ENCODE results near the gene RAP1GAP2.
"Not testable (repeated sequence)": the region's sequence is repeated elsewhere in the genome, so short reads cannot be mapped to it uniquely, and the experiment has no call there.

The RAP1GAP2 gene

DNA sequence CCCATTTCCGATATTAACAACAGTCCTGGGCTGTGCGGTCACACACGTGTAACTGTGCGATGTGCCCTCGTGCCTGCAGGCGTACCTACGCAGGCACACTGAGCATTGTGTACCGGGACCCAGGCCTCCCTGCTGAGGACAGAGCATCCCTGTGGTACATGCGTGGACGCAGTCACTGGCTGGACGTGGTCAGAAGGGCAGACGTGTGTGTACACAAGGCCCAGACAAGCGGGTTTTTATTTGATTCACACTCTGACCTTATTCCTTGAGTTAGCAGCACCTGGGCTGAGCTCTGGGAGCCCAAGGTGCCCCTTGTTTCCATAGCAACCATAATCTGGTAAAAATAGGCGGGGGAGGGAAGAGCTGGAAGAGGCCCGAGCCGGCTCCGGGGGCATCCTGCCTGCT is 19.5 kb downstream of the RAP1GAP2 start:
- no peak for DNase-seq

DNA sequence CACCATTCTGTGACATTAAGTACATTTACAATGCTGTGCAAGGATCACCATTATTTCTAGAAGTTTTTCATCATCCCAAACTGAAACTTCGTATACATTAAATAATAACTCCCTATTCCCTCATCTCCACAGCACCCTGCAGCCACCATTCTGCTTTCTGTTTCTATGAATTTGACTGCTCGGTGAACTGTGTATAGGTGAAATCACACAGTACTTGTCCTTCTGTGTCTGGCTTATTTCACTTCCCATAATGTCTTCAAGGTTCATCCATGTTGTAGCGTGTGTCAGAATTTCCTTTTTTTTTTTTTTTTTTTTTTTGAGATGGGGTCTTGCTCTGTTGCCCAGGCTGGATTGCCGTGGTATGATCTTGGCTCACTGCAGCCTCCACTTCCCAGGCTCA is 20.4 kb downstream of the RAP1GAP2 start:
- DNase-seq, result no peak

DNA sequence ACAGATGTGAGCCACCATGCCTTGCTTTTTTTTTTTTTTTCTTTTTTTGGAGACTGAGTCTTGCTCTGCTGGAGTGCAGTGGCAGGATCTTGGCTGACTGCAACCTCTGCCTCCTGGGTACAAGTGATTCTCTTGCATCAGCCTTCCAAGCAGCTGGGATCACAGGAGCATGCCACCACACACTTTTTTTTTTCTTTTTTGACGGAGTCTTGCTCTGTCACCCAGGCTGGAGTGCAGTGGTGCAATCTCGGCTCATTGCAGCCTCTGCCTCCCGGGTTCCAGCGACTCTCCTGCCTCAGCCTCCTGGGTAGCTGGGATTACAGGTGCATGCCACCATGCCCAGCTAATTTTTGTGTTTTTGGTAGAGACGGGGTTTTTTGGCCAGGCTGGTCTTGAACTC is 23.1 kb downstream of the RAP1GAP2 start:
- not testable (repeated sequence) for DNase-seq

DNA sequence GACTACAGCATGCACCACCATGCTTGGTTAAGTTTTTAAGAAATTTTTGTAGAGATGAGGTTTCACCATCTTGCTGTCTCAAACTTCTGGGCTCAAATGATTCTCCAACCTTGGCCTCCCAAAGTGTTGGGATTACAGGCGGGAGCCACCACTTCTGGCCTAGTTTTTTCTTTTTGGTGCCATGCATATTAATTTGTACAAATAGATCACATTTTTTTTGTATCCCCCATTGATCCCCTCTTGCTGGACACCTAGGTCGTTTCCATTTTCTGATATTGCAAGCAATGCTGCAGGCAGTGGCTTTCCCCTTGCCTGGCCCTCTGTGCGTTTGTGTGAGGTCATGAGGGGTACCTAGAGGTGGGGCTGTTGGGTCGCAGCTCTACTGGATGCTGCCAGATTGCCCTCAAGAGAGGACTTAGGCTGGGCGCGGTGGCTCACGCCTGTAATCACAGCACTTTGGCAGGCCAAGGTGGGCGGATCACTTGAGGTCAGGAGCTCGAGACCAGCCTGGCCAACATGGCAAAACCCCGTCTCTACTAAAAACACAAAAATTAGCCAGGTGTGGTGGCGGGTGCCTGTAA is 23.8 kb downstream of the RAP1GAP2 start:
- no peak for DNase-seq

DNA sequence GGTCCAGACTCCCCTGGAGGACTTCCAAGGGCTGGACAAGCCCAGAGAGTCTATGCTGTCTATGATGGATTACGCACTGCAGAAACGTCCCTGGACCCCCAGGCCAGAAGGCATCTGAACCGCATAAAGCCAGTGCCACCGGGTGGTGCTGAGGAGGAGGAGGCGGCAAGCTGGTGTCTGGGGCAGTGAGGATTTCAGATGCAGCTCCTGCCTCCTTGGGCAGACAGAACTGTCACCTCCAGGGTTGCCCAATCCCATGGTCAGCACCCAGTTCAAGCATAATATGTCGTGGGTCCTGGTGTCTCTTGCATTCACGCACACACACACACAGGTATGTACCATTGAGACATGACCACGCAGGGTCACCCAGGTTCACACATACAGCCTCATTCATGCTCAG is 25.6 kb downstream of the RAP1GAP2 start:
- no peak for DNase-seq

DNA sequence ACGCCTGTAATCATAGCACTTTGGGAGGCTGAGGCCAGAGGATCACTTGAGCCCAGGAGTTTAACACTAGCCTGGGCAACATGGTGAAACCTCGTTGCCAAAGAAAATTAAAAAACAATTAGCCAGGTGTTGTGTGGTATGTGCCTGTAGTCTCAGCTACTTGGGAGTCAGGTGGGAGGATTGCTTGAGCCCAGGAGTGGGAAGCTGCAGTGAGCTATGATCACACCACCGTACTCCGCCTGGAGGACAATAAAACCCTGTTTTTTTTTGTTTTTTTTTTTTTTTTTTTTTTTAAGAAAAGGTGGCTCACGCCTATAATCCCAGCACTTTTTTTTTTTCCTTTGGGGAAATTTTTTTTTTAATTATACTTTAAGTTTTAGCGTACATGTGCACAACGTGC is 26.1 kb downstream of the RAP1GAP2 start:
- DNase-seq, result no peak

DNA sequence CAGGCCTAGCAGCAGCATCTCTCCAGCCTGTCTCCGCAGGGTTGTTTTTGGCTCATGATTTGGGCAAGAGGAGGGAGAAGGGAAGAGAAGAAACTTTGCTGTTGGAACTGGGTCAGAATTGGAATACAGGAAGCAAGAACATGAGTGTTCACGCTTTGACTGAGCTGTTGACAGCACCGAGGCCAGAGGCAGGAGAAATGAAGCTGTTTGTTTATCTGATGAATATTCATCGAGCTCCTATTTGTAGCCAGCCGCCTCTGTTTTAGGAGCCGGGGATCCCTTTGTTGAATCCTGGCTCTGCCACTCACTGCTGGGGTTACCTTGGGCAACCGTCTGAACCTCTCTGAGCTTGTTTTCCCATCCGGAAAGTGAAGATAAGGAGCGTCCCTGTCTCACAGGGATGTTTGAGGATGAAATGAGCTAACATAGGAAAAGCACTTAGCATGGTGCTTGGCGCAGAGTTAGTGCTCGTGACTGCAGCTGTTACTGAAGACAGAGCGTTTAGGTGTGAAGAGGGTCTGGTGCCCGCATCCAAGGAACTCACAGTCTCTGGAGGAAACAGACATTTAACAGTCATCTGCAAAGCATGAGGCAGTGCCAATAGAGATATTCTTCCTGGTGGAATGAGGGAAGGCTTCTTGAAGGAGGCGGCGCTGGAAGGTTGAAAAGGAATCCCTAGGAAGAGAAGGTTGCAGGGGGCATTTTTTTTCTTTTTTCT is 29.2 kb downstream of the RAP1GAP2 start:
- DNase-seq, result no peak

DNA sequence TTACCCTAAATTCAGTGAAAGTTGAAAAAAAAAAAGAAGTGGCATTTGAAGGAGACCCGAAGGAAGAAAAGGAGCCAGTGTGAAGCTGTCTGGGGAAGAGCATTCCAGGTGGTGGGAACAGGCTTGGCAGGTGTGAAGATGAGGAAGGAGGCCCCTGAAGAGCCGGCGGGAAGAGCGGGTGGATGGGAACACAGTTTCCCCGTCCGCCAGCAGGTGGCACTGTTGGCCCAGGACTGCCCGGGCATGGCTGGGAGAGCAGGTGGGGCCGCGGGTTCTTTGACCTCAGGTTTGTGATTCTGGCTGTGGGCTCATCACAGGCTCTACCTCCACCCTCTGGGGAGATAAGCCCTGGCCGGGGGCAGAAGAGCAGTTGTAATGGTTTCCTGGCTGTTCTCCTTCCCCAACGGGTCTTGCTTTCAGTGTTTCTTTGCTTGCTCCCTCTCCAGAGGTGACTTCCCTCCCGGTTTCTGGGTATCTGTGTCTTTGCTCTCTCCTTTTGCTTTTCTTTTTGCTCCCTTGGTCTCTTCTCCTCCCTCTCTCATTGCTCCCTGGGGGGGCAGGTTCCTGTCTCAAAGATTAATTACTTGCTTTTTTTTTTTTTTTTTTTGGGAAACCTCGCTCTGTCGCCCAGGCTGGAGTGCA is 32.3 kb downstream of the RAP1GAP2 start:
- DNase-seq, result peak; percentile 63

DNA sequence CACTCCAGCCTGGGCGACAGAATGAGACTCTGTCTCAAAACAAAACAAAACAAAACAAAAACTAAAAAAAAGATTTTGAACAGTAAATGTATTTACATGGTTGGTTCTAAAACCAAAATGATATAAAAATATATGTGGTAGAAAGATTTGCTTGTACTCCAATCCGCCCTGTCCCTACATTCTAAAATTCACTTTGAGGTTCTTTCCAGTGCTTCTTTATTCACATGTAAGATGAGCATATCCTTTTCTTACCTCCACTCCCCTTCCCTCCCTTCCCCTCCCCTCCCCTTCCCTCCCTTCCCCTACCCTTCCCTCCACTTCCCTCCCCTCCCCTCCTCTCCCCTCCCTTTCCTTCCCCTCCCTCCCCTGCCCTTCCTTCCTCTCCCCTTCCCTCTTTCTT is 34.4 kb downstream of the RAP1GAP2 start:
- no peak for DNase-seq

DNA sequence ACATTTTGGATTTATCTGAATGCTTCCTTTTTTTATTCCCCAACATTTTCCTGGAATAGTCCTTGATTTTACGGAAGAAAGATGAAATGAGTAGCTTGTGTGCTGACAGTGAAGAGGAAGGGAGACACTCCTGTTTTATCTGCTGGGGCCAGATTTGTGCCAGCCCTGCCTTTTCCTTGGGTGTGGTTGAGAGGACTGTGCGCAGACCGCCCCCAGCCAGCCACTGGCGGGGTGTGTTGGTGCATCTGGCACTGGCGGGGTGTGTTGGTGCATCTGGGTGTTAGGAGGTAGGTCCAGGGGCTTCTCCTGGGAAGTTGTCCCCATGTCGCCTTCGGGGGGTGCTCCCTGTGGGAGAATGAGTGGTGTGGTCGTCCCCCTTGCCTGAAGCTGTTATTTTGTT is 39.5 kb downstream of the RAP1GAP2 start:
- peak; percentile 91 for DNase-seq

DNA sequence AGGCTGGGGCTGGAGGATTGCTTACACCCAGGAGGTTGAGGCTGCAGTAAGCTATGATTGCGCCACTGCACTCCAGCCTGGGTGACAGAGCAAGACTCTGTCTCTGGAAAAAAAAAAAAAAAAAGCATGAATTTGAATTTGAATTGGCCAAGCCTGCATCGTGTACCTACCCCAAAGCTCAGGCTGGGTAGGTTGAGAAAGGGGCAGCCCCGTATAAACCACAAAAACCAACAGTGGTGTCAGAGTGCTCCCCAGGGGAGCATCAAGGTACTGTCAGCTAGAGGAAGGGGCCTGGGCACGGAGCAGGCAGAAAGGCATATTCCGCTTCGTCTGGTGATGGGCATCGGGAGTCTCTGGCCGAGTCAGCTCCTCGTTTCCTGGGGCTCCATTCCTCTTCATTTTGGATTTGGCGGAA is 40.9 kb downstream of the RAP1GAP2 start:
- DNase-seq, result no peak

DNA sequence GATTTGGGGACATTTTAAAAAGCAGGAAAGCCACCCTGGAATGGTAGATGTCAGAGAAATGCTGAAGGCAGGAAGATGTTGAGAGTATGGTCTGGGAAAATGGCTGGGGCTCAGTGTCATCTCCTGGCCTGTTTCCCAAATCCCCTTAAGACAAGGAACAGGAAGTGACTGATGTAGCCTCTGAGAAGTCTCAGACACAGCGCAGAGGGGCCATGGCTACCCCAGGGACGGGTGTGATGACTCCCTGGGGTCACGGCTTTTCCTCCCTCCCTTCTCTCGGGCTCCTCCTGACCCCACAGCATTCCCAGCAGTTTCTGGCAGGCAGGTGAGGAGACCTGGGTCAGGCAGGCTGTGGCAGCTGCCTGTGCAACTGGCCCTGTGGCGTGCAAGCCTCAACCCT is 45.4 kb downstream of the RAP1GAP2 start:
- DNase-seq, result no peak

DNA sequence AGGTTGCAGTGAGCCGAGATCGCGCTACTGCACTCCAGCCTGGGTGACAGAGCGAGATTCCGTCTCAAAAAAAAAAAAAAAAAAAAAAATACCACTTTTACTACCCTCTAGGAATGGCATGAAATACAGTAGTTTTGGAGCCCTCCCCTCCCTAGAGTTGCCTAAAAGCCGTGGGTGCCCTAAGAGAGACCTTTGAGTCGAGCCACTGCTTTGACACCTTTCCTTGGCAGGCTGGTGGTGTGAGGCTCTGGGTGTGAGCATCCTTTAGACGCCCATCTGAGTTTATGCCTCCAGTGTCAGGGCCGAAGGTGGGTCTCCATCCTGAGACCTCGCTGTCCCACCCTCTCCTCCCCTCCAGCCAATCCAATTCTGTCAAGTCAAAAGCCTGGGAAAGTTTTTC is 46.2 kb downstream of the RAP1GAP2 start:
- DNase-seq, result no peak

DNA sequence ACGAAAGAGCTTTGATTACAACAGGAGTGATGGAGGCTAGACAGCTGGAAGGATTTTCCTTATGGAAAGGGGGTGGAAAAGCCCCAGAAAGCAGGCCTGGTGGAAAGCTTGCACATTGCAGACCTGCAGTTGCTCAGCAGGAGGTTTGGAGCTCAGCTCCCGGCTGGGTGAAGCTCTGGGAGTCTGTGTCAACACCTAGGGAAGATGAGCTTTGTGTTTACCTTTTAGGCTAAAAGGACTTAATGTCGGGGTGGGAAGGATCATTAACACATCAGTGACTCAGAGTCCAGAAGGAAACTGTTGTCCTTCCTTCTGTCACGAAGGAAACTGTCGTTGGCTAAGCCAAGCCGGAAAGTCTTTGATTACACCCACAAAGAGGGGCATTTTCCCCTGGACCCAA is 48.2 kb downstream of the RAP1GAP2 start:
- DNase-seq, result no peak

DNA sequence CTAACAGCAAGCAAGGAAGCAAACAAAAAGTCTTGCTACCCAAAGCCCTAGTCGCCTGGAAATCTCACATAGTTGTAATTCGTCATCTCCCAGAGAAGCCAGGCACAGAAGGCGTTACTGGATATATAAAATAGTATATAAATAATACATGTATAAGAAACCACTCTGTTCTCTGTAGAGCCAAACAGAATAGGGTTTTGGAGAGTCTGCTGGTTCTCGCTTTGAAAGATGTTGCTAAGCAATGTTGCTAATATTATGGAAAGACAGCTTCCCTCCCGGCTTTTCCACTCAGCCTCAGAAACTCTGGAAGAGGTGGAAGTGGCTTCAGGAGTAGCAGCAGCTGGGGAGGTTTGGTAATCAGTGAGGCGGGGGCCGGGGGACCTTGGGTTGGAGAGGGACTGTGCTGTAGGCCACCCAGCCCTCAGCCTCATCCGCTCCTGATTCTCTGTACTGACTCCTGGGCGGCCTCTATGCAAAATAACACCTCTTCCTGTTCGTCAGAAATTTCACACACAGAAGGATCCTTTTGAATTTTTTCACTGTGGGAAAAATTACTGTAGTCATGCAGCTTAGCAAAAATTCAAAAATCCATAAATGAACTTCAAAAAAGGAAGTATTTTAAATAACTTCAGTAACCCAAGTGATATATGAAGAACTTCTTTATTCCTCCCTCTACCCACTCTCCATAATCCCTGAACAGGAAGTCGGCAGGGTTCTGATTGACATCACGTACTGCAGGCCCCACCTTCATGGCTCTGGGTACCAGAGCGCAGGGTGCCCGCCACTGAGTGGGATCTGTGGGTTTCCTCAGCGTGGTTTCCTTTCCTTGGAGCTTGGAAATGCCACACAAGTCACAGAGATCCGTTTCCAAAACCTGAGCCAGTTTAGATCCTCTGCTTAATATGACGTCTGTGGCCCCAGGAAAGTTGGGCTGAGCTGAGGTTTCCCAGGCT is 51.4 kb downstream of the RAP1GAP2 start:
- no peak for DNase-seq

DNA sequence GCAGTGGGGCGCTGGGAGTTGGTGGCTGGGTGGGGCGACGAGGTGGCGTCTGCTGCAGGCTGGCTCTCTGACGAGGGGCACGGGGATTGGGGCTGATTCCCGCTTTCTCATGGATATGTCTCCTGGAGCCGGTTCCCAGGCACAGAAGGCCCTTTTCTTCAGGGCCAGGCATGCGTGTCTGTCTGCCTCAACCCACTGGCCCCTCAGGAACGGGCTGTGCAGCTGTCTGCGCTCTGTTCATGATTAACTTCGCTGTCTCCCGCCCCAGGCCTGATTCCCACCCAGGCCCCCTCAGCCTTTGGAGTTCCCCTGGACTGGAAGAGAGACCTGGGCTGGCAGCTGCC is 53.1 kb downstream of the RAP1GAP2 start:
- DNase-seq, result no peak

DNA sequence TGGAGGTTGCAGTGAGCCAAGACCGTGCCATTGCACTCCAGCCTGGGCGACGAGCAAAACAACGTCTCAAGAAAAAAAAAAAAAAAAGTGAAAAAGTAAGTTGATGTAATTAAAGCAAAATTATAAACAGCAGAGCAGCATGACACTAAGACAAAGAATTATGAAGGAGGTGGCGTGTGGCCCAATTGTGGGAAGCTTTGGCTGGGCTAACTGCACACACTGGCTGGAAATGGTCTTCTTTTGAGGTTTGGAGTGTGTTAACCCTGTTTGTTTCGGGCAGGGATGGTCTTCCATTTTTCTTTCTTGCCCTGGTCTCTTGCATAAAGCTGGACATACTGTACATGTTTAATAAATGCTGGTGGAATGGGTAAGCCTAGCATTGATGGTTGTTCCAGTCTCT is 54.8 kb downstream of the RAP1GAP2 start:
- DNase-seq, result no peak

DNA sequence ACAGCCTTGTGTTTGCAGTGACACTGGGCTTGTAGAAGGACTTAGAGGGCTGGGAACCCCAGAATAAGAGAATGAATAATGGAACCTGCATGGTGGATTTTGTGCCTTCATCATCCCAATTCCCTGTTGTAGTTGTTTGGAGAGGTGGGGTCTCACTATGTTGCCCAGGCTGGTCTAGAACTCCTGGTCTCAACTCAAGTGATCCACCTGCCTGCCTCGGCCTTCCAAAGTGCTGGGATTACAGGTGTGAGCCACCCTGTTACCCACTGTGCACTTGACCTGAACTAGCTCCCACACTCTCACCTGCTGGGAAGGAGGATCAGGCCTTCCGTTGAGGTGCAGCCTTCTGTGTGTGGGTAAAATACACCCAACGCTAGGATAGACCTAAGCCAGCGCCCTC is 55.4 kb downstream of the RAP1GAP2 start:
- no peak for DNase-seq

DNA sequence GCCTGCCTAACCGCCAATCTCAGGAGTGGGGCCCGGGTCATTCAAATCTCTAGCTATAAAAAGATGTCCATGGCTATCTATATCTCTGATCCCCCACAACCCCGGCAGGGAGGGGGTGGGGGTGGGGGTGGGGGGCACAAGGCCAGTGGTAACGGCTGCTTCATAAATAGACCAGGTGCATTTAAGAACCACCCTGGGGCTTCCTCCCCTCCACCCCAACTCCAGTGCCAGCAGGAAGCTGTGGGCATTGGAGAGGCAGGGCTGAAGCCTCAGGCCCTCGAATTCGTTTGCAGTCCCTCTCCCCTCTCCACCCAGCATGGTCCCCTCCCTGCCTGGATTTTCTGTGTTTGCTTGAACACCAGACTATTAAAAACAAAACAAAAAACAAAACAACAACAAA is 56.0 kb downstream of the RAP1GAP2 start:
- DNase-seq, result no peak

DNA sequence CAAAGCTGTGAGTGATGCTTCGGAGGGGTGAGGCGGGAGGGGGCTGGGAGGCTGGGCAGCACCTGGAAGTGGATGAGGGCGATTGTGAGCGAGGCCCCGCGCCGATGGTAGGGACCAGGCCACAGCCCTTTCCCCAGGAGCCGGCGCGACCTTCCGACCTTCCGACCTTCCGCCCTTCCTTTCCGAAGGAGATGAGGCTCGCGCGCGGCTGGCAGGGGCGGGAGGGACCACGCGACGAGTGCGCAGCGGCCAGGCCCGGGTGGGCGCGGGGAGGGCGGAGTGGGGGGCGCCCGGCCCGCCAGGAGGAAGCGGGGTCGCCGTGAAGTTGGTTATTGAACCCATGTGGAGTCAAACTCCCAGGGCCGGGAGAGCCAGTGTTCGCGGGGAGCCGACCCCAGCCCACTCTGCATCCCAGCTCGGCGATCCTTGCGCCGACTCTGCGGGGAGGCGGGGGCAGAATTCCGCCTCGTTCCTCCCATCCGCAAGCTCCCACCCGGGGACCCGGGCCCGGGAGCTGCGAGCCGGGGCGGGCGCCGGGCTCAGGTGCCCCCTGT is 56.6 kb downstream of the RAP1GAP2 start:
- no peak for DNase-seq

DNA sequence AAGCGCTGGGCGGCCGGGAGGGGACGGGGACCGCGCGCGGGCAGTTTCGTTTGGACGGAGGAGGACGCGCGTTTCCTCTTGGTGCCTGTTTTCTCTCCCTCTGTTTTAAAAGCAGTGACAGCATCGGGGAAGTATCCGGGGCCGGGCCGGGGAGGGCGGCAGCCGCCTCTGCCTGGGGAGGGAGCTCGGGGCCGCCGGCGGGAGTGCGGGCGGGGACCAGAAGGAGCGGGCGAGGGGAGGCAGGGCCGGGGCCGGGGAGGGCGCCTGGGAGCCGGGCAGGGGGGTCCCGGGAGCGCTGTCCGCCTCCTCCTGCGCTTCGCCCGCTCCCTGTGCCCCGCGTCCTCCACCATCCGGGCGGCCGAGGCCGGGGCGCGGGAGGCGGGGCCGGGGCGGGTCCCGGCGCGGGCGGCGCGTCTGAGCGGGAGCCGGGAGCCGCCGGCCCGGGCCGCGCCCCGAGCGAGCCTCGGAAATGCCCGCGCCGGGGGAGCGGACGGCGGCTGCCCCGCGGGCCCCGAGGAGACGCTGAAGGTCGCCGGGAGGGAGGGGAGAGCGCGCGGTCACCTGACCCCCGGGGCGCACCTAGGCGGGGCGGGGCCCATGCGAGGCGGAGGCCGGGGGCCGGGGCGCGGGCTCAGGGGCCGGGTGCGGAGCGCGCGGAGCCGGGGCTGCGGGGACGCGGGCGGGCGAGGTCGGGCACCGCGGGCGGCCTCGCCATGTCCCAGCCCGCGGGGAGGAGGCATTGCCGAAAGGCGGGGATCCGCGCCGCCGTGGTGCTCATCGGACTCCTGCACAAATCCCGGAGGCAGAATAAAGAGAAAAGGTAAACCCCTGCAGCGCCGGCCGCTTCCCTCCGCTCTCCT is 57.3 kb downstream of the RAP1GAP2 start:
- DNase-seq, result no peak
